Stimulated activated CD4-positive, alpha-beta T cell treated with anti-CD3 and anti-CD28 coated beads, Interleukin-1b, Interleukin-23, amount 100 ng/mL, for 1 hour (primary cell): ENCODE results near the gene RNFT1.
"Not testable (repeated sequence)": the region's sequence is repeated elsewhere in the genome, so short reads cannot be mapped to it uniquely, and the experiment has no call there.

ENCODE experiments used
- DNase-seq, 2 donors: peaks; one replicate each; pipeline ENCODE4 v3.0.0-alpha.2; 2020; ENCODE audit warnings: low read depth in 2 of 2

Gene RNFT1, protein sequence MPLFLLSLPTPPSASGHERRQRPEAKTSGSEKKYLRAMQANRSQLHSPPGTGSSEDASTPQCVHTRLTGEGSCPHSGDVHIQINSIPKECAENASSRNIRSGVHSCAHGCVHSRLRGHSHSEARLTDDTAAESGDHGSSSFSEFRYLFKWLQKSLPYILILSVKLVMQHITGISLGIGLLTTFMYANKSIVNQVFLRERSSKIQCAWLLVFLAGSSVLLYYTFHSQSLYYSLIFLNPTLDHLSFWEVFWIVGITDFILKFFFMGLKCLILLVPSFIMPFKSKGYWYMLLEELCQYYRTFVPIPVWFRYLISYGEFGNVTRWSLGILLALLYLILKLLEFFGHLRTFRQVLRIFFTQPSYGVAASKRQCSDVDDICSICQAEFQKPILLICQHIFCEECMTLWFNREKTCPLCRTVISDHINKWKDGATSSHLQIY

DNA sequence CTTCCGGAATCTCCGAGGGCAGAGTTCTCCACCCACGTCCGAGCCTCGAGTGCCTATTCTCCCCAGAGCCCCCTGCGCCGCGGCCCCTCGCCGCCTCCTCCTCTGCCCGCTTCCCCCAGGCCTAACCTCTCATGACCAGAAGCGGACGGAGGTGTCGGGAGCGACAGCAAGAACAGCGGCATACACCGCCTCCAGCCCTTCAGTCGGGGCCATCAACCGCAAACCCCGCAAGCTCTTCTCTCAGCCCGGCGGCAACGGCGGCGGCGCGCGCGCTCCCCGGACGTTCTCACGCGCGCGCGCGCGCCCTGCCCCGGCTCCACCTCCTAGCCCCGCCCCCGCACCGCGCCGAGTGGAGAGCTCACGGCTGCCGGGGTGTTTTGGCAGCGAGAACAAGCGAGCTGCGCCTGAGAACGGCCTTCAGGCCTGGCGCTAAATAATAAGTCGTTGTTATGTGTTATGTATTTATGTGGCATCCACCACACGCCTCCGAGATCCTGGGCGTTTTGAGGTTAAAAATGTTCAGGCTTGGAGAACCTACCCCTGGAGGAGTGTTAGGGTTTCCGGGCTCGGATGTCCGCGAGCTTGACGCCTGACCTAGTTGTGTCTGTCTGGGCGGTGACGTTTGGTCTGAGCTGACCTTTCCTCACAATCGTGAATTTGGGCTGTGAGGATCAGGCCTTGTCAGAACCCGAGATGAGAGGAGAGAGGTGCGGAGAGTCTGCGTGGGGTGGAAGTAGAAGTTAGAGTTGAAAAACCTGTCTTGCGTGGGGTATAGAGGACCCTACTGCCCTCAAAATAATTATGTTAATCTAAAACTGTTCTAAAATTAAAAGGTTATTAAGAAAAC, at the start of gene RNFT1:
Gene RNFT1, minus strand, starts transcription at position 259 of the 847 bp plus-strand sequence. Its CDS starts 77 bp downstream, at position 182.
- peak; percentile 74 to 96 for DNase-seq

- DNase-seq = not testable (repeated sequence)
Observed at GRCh38 chr17:60009326-60009725, 44.8 kb upstream of the RNFT1 start.

DNA sequence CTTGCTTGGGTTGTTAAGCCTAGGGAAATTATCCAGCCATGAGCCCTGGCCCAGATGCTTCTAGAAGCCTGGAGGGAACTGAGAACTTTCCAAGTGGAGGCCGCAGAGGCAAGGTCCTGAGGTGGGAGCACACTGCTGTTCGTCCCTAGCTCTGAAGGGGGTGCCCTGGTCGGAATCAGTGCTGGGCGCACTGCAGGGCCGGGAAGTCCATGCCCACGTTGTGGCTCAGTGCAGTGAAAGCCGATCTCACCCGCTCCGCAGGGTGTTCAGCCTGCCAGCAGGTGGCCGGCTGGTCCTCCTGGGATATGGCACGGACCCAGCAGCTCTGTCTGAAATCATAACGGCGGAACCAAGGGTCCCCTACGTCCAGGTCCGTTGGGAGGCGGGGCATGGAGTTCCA, 43.8 kb upstream of the RNFT1 start:
- DNase-seq = not testable (repeated sequence)

GRCh38 chr17:60006160-60006559, 41.6 kb upstream of the RNFT1 start:
- no peak for DNase-seq

GRCh38 chr17:60004561-60004960, 40.0 kb upstream of the RNFT1 start:
- not testable (repeated sequence) for DNase-seq

DNA sequence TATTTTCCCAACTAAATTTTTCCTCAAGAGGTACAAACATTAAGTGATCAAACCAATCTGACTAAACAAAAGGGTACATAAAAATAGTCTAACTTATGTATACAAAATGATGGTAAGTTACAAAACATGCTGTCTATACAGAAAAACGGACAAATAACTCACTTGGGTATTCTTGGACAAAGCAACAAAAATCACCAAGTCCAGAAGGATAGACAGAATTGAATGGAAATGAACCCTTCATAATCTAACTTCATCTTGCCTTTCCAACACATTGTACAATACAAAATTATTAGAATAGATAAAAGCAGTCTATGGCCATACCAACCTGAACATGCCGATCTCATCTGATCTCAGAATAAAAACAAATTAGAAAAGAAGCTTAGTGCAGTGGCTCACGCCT, 37.9 kb upstream of the RNFT1 start:
- not testable (repeated sequence) for DNase-seq

DNA sequence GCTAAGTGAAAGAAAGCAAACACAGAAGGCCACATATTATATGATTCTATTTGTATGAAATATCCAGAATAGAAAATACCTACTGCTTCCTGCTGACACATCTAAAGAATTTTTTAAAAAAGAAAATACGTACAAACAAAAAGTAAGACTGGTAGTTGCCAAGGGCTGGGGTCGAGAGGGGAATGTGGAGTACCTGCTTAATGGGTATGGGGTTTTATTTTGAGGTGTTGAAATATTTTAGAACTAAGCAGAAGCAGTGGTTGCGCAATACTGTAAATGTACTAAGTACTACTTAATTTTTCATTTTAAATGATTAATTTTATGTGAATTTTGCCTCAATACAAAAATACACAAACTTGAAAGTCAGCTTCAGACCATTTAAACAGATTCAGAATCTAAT, 32.1 kb upstream of the RNFT1 start:
- DNase-seq = not testable (repeated sequence)

GRCh38 chr17:59975166-59975565, 10.6 kb upstream of the RNFT1 start:
- DNase-seq = not testable (repeated sequence)

GRCh38 chr17:59973483-59973882, 8.9 kb upstream of the RNFT1 start:
- DNase-seq = not testable (repeated sequence)

DNA sequence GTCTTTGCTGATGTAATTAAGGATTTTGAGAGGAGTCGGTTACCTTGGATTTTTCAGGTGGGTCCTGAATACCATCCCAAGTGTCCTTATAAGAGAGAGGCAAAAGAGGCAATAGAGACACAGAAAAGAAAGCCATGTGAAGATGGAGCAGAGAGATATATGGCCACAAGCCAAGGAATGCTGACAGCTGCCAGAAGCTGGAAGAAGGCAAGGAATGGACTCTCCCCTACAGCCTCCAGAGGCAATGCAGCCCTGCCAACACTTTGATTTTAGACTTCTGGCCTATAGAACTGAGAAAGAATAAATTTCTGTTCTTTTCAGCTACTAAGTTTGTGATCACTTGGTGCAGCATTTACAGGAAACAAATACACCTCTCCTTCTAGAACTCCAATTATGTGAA, 8.2 kb upstream of the RNFT1 start:
- DNase-seq = no peak

- DNase-seq = not testable (repeated sequence)
Observed at GRCh38 chr17:59971771-59972170, 7.2 kb upstream of the RNFT1 start.

GRCh38 chr17:59963738-59964481, 630 bp downstream of the RNFT1 start:
- DNase-seq = peak in 1 of 2 donors; percentile 18

DNA sequence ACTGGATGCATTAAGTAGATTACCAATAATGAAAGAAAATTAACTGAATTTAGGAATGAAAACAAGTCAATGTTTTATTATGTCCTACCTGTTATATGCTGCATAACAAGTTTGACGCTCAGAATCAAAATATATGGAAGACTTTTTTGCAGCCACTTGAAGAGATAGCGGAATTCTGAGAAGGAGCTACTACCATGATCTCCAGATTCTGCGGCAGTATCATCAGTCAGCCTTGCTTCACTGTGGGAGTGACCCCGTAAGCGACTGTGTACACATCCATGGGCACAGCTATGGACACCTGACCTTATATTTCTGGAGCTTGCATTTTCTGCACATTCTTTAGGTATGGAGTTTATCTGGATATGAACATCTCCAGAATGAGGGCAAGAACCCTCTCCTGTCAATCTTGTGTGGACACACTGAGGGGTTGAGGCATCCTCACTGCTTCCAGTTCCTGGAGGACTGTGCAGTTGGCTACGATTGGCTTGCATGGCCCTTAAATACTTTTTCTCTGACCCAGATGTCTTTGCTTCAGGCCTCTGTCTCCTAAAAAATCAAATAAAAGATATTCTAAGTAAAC, 1.7 kb downstream of the RNFT1 start:
- DNase-seq = no peak

GRCh38 chr17:59959574-59959973, 5.0 kb downstream of the RNFT1 start:
- DNase-seq = not testable (repeated sequence)

DNA sequence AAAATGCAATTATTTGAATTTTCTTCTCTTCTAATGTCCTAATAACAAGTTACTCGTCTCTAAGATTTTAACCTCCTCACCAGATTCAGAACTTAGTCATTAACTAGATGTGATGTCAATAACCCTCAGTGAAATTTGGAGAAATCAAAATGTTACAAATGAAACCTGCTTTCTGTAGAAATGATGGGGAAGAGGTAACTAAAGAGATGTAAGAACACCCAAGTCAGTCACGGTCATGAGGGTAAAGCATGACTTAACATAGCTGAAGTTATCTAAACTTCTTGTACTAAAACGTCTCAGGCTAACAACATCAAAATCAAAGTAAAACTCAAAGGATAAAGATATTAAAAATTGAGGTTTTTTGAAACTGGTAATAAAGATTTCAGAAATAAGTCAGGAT, 9.7 kb downstream of the RNFT1 start:
- no peak for DNase-seq

DNA sequence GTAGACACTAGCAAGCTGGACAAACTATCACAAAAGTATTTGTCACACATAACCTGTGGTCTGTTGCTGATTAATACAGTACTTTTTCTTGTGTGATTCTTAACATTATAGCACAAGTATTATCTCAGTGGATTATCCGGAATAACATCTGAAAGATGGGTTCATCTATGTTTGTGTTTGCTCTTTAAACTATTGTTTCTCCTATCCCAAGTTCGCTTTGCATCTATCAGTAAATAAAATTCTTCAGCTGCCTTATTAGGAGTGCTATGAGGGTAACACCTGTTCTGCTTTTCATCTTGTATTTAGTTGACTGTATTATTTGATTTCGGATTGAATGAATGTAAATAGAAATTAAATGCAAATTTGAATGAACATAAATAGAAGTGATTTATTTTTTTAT, 14.5 kb downstream of the RNFT1 start:
- DNase-seq = no peak

GRCh38 chr17:59947310-59947709, 17.2 kb downstream of the RNFT1 start:
- not testable (repeated sequence) for DNase-seq

GRCh38 chr17:59946433-59946832, 18.1 kb downstream of the RNFT1 start:
- not testable (repeated sequence) for DNase-seq

DNA sequence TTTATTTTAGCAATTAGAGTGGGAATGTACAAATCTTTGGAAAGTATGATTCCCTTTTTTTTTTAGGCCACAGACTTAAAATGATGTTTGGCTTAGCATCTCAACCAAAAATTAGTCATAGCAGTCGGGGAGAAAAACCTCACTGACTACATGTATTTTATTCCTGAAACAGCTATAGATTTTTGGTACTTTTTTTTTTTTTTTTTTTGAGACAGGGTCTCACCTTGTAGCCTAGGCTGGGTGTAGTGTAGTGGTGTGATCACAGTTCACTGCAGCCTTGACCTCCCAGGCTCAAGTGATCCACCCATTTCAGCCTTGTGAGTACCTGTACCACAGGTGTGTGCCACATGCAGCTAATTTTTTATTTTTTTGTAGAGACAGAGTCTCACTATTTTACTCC, 23.4 kb downstream of the RNFT1 start:
- DNase-seq = no peak

DNA sequence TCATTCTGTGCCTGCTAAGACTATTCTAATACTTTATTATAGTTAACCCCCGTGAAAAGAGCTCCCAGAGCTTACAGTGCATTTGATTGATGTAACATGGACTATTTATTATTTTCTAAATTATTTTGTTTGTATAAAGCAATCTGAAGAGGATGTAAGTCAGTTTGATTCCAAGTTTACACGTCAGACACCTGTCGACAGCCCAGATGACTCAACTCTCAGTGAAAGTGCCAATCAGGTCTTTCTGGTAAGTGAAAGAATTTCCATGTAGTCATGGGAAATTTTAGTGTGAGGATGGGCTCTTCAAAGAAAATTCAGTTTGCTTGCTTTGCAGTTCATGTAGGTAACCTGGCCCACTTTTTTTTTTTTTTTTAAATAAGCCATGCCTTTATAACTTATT, 23.8 kb downstream of the RNFT1 start:
- DNase-seq = not testable (repeated sequence)

GRCh38 chr17:59933317-59933716, 31.2 kb downstream of the RNFT1 start:
- DNase-seq = not testable (repeated sequence)
